GM19397 (cell line): Measurements from ENCODE around the gene SERPINF2.
A peak's percentile ranks its signal among the peaks of the same experiment; 100 is the strongest.
"Not testable (repeated sequence)": the region's sequence is repeated elsewhere in the genome, so short reads cannot be mapped to it uniquely, and the experiment has no call there.

ENCODE experiments used
- ATAC-seq: cut with Tn5 transposase; IDR thresholded peaks from one replicate; pipeline ENCODE4 v1.9.1; 2021; ENCODE audit warnings: mild to moderate bottlenecking, moderate library complexity; ENCODE audit not compliant: unreplicated experiment

Gene SERPINF2

GRCh38 chr17:1716076-1716911 is 26.4 kb upstream of the SERPINF2 start:
- peak; percentile 75 for ATAC-seq

GRCh38 chr17:1716912-1717695 is 25.6 kb upstream of the SERPINF2 start:
- peak; percentile 35 for ATAC-seq

GRCh38 chr17:1718362-1719165 is 24.1 kb upstream of the SERPINF2 start:
- ATAC-seq = no peak

GRCh38 chr17:1720856-1721386 is 21.8 kb upstream of the SERPINF2 start:
- ATAC-seq = no peak

GRCh38 chr17:1722022-1722421 is 20.6 kb upstream of the SERPINF2 start:
- ATAC-seq = not testable (repeated sequence)

- ATAC-seq = peak; percentile 62
These were observed 18.3 kb upstream of the SERPINF2 start, which contains the start of gene WDR81 for GRCh38 chr17:1724351-1724868. WDR81 (plus strand) TSS chr17:1724704; CDS start chr17:1724960, 256 bp downstream.

- peak; percentile 12 for ATAC-seq
These were observed 17.6 kb upstream of the SERPINF2 start for GRCh38 chr17:1724869-1725641.

- no peak for ATAC-seq
These were observed 16.8 kb upstream of the SERPINF2 start for GRCh38 chr17:1725642-1726511.

- ATAC-seq = no peak
These were observed 15.9 kb upstream of the SERPINF2 start for GRCh38 chr17:1726626-1727257.

GRCh38 chr17:1727258-1727789 is 15.3 kb upstream of the SERPINF2 start:
- no peak for ATAC-seq

GRCh38 chr17:1727876-1728630 is 14.6 kb upstream of the SERPINF2 start:
- ATAC-seq = no peak

GRCh38 chr17:1729966-1730325 is 12.7 kb upstream of the SERPINF2 start:
- no peak for ATAC-seq

- ATAC-seq = no peak
These were observed 12.1 kb upstream of the SERPINF2 start for GRCh38 chr17:1730326-1731193.

- ATAC-seq = no peak
These were observed 11.5 kb upstream of the SERPINF2 start for GRCh38 chr17:1731194-1731506.

GRCh38 chr17:1732241-1732832 is 10.3 kb upstream of the SERPINF2 start:
- no peak for ATAC-seq

GRCh38 chr17:1732833-1733321 is 9.8 kb upstream of the SERPINF2 start:
- no peak for ATAC-seq
